IPS-15b (cell line): ENCODE results near the gene ESYT2.

Source experiments
- H3K27me3 ChIP-seq: one replicate; pipeline ENCODE4 v1.6.1; 2013; ENCODE audit warnings: low read length; ENCODE audit not compliant: control insufficient read depth, insufficient read depth
- H3K36me3 ChIP-seq: one replicate; pipeline ENCODE4 v1.6.1; 2013; ENCODE audit warnings: low read length; ENCODE audit not compliant: control insufficient read depth, insufficient read depth
- H3K4me1 ChIP-seq: one replicate; pipeline ENCODE4 v1.6.1; 2013; ENCODE audit warnings: mild to moderate bottlenecking, low read length; ENCODE audit not compliant: control insufficient read depth, insufficient read depth
- H3K4me3 ChIP-seq: one replicate; pipeline ENCODE4 v1.5.1; 2013; ENCODE audit warnings: low read depth, low read length
- H3K9ac ChIP-seq: one replicate; pipeline ENCODE4 v1.6.1; 2013; ENCODE audit warnings: low read depth, mild to moderate bottlenecking, low read length
- H3K9me3 ChIP-seq: one replicate; pipeline ENCODE4 v1.6.1; 2013; ENCODE audit warnings: mild to moderate bottlenecking, low read length; ENCODE audit not compliant: control insufficient read depth, insufficient read depth

Gene ESYT2

GRCh38 chr7:158818325-158819213 is 10.7 kb downstream of the ESYT2 start:
- H3K9ac ChIP-seq = no peak overlapping the region
- no peaks in the 10 kb centered on the region for H3K27me3 ChIP-seq
- peaks cover 30% of the 10 kb centered on the region for H3K4me1 ChIP-seq
- H3K4me3 ChIP-seq = no peak overlapping the region
- H3K36me3 ChIP-seq = no peaks in the 10 kb centered on the region
- no peaks in the 10 kb centered on the region for H3K9me3 ChIP-seq

DNA sequence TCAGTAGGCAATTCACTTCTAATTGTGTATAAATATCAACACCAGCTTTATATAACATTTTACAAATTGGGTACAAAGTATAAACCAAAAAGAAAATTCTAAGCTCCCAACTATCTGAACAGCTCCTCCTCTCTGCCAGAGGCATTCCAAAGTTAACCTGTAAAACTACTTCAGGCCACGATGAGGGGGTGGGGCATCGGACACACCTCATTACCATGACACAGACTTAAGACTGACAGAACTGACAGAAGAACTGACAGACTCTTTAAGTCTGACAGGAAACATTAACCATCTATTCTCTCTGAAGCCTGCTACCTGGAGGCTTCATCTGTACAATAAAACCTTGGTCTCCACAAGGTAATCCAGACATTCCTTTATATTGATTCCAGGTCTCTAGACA is 12.3 kb downstream of the ESYT2 start:
- Histone ChIP-seq H3K4me3 (no peak overlapping the region), H3K36me3 (no peaks in the 10 kb centered on the region), H3K9ac (no peak overlapping the region), H3K9me3 (no peaks in the 10 kb centered on the region), H3K4me1 (peaks cover 28% of the 10 kb centered on the region), H3K27me3 (no peaks in the 10 kb centered on the region)

GRCh38 chr7:158816271-158816670 is 13.0 kb downstream of the ESYT2 start:
- no peak overlapping the region for H3K4me3 ChIP-seq
- H3K27me3 ChIP-seq = no peaks in the 10 kb centered on the region
- no peak overlapping the region for H3K9ac ChIP-seq
- H3K9me3 ChIP-seq = no peaks in the 10 kb centered on the region
- H3K36me3 ChIP-seq = no peaks in the 10 kb centered on the region
- peaks cover 29% of the 10 kb centered on the region for H3K4me1 ChIP-seq

GRCh38 chr7:158815800-158816128 is 13.5 kb downstream of the ESYT2 start:
- Histone ChIP-seq H3K9me3 (no peaks in the 10 kb centered on the region), H3K36me3 (no peaks in the 10 kb centered on the region), H3K27me3 (no peaks in the 10 kb centered on the region), H3K4me3 (no peak overlapping the region), H3K4me1 (peaks cover 29% of the 10 kb centered on the region), H3K9ac (no peak overlapping the region)

GRCh38 chr7:158815083-158815799 is 14.1 kb downstream of the ESYT2 start:
- Histone ChIP-seq H3K9ac (no peak overlapping the region), H3K27me3 (no peaks in the 10 kb centered on the region), H3K4me3 (no peak overlapping the region), H3K4me1 (peaks cover 29% of the 10 kb centered on the region), H3K9me3 (no peaks in the 10 kb centered on the region), H3K36me3 (no peaks in the 10 kb centered on the region)

DNA sequence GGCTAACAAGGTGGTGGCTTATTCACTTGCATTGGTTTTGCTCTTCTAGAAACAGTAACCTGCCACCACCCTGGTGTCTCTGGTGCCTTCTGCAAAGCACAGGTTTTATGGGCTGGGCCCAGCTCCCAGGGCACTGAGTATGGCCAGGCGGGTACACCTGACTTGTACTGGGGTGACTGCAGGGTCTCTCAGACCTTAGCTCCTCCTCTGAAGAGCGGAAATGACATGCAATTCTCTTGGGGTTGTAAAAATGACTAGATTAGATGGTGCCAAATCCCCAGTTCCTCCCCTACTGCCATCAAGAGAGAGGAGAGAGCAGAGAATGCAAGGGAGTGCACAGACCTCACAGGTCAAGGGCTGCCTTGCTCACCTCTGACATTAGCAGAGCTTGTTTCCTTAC is 14.7 kb downstream of the ESYT2 start:
- H3K4me1 ChIP-seq = peaks cover 29% of the 10 kb centered on the region
- no peaks in the 10 kb centered on the region for H3K27me3 ChIP-seq
- H3K4me3 ChIP-seq = no peak overlapping the region
- H3K36me3 ChIP-seq = no peaks in the 10 kb centered on the region
- H3K9ac ChIP-seq = peak overlapping the region; percentile 6
- no peaks in the 10 kb centered on the region for H3K9me3 ChIP-seq

DNA sequence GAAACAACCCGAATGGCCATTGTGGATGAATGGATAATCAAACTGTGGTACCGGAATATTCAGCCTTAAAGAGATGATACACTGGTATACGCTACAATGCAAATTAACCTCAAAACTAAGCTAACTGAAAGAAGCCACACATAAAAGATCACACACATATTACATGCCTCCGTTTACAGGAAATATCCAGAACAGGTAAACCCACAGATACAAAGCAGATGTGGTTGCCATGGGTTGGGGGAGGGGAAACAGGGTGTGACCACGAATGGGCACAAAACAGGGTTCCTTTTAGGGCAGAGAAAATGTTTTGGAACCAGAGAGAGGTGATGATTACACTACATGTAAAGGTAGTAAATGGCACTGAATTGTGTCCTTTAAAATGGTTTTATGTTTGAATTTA is 16.6 kb downstream of the ESYT2 start:
- no peak overlapping the region for H3K9ac ChIP-seq
- H3K36me3 ChIP-seq = peaks cover 5% of the 10 kb centered on the region
- H3K27me3 ChIP-seq = no peaks in the 10 kb centered on the region
- peaks cover 17% of the 10 kb centered on the region for H3K4me1 ChIP-seq
- no peaks in the 10 kb centered on the region for H3K9me3 ChIP-seq
- H3K4me3 ChIP-seq = no peak overlapping the region

- Histone ChIP-seq H3K9me3 (no peaks in the 10 kb centered on the region), H3K4me3 (no peak overlapping the region), H3K9ac (no peak overlapping the region), H3K36me3 (peaks cover 5% of the 10 kb centered on the region), H3K27me3 (no peaks in the 10 kb centered on the region), H3K4me1 (peaks cover 14% of the 10 kb centered on the region)
These were observed 17.4 kb downstream of the ESYT2 start for GRCh38 chr7:158811894-158812293.

GRCh38 chr7:158811461-158811860 is 17.8 kb downstream of the ESYT2 start:
- Histone ChIP-seq H3K9ac (no peak overlapping the region), H3K4me1 (peaks cover 10% of the 10 kb centered on the region)

DNA sequence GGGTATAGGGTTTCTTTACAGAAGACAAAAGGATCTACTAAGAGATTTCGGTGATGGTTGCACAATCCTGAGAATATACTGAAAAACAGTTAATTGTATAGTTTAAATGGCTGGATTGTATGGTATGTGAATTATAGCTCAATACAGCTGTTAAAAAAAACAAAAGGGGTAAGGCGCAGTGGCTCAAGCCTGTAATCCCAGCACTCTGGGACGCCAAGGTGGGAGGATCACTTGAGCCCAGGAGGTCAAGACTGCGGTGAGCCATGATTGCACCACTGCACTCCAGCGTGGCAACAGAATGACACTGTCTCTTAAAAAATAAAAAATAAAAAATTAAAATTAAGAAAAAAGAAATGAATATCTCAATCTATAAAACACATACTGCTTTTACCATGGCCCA is 18.5 kb downstream of the ESYT2 start:
- Histone ChIP-seq H3K9me3 (no peaks in the 10 kb centered on the region), H3K4me1 (peaks cover 8% of the 10 kb centered on the region), H3K4me3 (no peak overlapping the region), H3K36me3 (peaks cover 5% of the 10 kb centered on the region), H3K9ac (no peak overlapping the region), H3K27me3 (no peaks in the 10 kb centered on the region)

More at GRCh38 chr7:158811461-158811860, 17.8 kb downstream of the ESYT2 start:
- peaks cover 5% of the 10 kb centered on the region for H3K36me3 ChIP-seq
- no peaks in the 10 kb centered on the region for H3K27me3 ChIP-seq
- no peak overlapping the region for H3K4me3 ChIP-seq
- no peaks in the 10 kb centered on the region for H3K9me3 ChIP-seq

DNA sequence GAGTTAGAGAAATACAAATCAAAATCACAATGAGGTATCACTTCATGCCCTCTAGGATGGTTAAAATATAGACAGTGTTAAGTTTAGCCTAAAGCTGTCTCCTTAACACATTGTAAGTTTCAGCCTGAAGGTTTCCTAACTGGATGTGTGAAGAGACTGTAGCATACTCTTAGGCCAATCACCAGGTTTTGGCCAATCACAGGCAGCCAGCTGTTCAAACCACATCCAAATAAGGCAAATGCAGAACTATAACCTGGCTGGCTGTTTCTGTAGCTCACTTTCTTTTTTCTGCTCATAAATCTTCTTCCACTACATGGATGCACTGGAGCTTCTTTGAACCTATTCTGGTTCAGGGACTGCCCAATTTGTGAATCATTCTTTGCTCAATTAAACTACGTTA is 19.7 kb downstream of the ESYT2 start:
- no peaks in the 10 kb centered on the region for H3K27me3 ChIP-seq
- peaks cover 5% of the 10 kb centered on the region for H3K36me3 ChIP-seq
- H3K4me1 ChIP-seq = peaks cover 3% of the 10 kb centered on the region
- H3K9ac ChIP-seq = no peak overlapping the region
- no peak overlapping the region for H3K4me3 ChIP-seq
- H3K9me3 ChIP-seq = no peaks in the 10 kb centered on the region

DNA sequence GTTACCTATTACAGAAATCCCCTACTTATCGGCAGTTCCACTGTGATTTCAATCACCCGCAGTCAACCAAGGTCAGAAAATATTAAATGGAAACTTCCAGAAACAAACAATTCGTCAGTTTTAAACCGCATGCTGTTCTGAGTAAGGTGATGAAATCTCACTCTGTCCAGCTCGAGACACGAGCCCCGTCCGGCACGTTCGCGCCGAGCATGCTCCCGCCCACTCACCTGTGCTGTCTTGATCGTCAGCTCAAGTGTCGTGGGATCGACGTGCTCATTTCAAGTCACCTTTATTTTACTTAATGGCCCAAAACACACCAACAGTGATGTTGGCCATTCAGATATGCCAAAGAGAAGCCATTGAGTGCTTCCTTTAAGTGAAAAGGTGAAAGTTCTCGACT is 21.2 kb downstream of the ESYT2 start:
- peaks cover 5% of the 10 kb centered on the region for H3K36me3 ChIP-seq
- peaks cover 3% of the 10 kb centered on the region for H3K4me1 ChIP-seq
- H3K9ac ChIP-seq = no peak overlapping the region

More for the DNA sequence above, 21.2 kb downstream of the ESYT2 start:
- Histone ChIP-seq H3K27me3 (no peaks in the 10 kb centered on the region), H3K4me3 (no peak overlapping the region), H3K9me3 (no peaks in the 10 kb centered on the region)
